Astrocyte of the spinal cord (primary cell): ENCODE measurements around the gene SNX15.
"Not testable (repeated sequence)": the region's sequence is repeated elsewhere in the genome, so short reads cannot be mapped to it uniquely, and the experiment has no call there.

Experiments used
- DNase-seq: peaks from one replicate; pipeline ENCODE4 v3.0.0; 2011; ENCODE audit warnings: low read depth, low spot score
- H3K4me3 ChIP-seq: 2 replicates; pipeline ENCODE4 v1.5.1; 2011; ENCODE audit warnings: low read depth, mild to moderate bottlenecking, low read length, moderate library complexity
- in situ Hi-C: cut with HindIII; loops from 2 replicates; pipeline ENCODE4 v1.10.0; 2017; ENCODE audit warnings: low sequenced_read_pairs
- TF ChIP-seq, protein P1 (sequence below): IDR thresholded peaks from 2 replicates; pipeline ENCODE4 v1.5.1; 2012; ENCODE audit warnings: low read depth, mild to moderate bottlenecking, low read length, inconsistent platforms

Gene SNX15, protein sequence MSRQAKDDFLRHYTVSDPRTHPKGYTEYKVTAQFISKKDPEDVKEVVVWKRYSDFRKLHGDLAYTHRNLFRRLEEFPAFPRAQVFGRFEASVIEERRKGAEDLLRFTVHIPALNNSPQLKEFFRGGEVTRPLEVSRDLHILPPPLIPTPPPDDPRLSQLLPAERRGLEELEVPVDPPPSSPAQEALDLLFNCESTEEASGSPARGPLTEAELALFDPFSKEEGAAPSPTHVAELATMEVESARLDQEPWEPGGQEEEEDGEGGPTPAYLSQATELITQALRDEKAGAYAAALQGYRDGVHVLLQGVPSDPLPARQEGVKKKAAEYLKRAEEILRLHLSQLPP

DNA sequence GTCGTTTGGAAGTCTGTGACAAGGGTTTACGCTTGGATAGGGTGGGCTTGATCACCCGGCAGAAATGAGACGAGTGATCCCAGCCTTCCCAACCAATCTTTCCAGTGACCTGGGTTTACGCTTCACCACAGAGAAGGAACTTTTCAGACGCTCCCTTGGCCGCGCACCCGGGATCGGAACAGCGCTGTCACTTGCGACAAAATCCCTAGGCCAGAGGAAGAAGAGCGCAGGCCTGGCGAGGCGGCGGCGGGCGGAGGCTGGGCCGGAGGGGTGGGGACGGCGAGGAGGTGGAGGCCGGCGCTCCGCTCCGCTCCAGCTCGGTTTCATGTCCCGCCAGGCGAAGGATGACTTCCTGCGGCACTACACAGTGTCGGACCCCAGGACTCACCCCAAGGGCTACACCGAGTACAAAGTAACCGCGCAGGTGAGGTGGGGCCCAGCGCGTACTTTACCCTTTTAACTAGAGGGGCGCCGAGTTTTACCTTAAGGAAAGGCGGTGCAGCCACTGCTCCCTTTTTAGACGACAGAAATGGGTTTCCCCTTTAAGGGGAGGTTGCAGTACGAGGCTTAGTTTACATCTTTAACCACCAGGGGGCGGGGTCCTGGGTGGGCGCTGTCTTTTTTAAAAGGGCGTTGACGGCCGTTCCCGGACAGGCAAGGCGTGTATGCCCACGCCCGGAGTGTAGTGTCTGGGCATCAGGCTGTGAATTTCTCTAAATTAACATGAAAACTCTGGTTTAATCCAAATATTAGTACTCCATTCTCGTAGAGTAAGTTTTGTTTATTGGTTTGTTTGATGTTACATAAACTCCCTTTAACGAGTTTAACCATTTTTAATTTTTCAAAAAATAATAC lies at the start of gene SNX15:
Gene SNX15, plus strand, starts transcription at position 227 of the 855 bp plus-strand sequence. Its CDS starts 99 bp downstream, at position 326.
- peak; percentile 99 for DNase-seq
- TF ChIP-seq, protein P1, sequence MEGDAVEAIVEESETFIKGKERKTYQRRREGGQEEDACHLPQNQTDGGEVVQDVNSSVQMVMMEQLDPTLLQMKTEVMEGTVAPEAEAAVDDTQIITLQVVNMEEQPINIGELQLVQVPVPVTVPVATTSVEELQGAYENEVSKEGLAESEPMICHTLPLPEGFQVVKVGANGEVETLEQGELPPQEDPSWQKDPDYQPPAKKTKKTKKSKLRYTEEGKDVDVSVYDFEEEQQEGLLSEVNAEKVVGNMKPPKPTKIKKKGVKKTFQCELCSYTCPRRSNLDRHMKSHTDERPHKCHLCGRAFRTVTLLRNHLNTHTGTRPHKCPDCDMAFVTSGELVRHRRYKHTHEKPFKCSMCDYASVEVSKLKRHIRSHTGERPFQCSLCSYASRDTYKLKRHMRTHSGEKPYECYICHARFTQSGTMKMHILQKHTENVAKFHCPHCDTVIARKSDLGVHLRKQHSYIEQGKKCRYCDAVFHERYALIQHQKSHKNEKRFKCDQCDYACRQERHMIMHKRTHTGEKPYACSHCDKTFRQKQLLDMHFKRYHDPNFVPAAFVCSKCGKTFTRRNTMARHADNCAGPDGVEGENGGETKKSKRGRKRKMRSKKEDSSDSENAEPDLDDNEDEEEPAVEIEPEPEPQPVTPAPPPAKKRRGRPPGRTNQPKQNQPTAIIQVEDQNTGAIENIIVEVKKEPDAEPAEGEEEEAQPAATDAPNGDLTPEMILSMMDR: peak; percentile 53
- in situ Hi-C loops: no loop called here
- H3K4me3 ChIP-seq: peak within 1 kb of the TSS; percentile 56

DNA sequence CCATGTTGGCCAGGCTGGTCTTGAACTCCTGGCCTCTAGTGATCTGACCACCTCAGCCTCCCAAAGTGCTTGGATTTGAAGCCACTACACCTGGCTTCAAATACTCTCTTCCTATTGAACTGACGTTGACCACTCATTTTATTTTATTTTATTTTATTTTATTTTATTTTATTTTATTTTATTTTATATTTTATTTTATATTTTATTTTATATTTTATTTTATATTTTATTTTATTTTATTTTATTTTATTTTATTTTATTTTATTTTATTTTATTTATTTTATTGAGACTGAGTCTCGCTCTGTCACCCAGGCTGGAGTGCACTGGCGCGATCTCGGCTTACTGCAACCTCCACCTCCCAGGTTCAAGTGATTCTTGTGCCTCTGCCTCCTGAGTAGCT lies 43.9 kb upstream of the SNX15 start:
- DNase-seq, in situ Hi-C loops, H3K4me3 ChIP-seq: not testable (repeated sequence)

DNA sequence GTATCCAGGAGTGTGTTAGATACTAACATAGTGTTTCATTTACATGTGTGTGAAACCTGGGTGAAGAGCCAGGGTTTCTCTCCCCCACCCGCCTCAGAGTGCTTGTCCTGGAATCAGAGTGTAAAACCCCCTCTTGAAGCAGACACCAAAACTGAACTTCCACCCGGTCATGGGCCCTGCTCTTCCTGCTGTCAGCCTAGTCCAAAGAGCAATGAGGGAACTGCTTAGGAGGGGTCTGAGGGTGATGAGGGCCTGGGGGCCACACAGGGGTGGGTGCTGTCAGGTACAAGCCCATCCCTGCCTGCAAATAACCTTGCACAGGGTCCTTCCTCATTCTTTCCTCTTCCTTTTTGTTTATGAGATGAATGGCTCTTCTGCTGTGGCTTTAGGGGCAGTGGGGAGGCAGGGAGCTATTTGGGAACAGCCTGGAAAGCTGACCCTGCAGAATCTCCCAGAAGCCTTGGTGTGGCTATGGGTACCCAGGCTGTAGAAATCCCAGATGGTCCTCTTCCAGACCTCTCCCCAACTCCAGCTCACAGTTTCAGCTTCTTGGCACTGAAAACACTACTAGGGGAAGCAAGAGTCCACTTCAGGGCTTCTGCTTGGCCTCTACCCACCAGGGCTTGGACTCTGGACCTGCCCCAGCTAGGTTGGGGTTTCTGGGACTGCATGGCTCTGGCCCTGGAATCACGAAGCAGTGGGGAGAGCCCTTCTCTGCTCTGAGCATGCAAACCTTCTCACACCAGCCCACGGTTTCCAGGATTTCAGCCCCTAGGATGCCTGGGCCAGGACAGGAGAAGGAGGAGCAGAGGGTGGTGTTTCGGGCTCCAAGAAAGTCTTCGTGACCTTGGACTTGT lies 39.0 kb upstream of the SNX15 start:
- no peak overlapping the region for H3K4me3 ChIP-seq
- TF ChIP-seq, protein P1: no peak
- DNase-seq: no peak
- in situ Hi-C loops: no loop called here

DNA sequence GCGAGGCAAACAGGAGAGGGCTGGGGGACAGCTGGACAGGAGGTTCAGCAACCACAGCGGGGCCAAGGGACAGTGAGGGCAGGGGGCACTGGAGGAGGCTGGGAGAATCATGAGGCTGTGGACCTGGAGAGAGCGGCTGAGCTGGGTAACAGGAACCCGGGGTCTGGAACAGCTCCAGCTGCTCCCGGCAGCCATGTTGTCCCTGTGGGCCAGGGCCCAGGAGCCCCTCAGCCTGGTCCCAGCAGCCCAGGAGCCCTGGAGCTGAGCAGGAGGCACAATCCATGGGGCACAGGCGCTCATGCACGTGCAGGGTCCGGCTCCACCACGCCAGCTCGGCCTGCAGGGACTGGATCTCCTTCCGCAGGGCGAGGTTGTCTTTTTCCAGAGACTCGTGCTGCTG lies 37.8 kb upstream of the SNX15 start:
- TF ChIP-seq, protein P1: no peak
- no peak for DNase-seq
- in situ Hi-C loops: no loop called here
- no peak overlapping the region for H3K4me3 ChIP-seq

DNA sequence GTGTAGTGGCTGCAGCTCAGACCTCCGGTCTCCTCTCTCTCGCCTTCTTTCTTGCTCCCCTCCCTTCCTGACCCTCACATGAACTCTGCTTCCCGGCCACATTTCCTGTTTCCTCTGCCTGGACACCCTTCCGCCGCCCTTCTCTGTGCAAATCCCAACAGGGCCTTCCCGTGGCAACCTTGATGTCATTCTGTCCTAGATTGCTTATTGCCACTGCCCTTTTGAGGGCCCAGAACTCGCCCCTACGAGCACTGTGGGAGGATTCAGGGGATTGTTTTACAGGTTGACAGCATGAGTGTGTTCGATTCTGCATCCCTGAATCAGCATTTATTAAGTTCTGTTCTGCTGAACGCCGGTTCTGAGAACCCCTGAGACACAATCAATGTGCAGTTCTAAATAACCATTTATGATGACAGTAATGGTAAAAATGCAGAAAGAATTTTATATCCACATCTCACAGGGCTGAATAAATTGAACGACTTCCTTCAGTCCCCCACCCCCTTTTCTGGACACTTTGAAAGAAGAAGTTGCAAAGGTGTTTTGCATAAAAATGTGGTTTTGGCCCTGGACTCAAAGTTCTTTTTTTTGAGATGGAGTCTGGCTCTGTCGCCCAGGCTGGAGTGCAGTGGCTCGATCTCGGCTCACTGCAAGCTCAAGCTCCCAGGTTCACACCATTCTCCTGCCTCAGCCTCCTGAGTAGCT lies 36.9 kb upstream of the SNX15 start:
- DNase-seq: no peak
- TF ChIP-seq, protein P1: no peak
- in situ Hi-C loops: no loop called here
- no peak overlapping the region for H3K4me3 ChIP-seq

DNA sequence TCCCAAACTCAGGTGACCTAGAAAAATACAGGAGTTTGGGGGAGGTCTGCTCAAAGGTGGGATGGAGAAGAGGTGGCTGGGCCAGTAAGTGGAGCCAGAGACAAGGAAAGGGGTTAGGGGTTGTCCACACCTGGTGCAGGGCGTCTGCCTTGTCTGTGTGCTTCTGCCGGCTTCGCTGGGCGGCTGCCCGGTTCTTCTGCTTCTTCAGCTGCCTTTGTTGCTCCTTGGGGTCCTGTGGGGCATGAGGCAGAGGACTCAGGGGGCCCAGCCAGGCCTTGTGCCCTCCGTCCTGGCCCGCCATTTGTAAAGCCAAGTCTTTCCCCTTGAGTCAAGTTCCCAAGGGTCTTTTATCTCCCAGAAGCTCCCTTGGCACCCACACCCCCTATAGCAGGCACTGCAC lies 32.9 kb upstream of the SNX15 start:
- no peak for DNase-seq
- in situ Hi-C loops: no loop called here
- TF ChIP-seq, protein P1: no peak
- H3K4me3 ChIP-seq: no peak overlapping the region
